Measurements from ENCODE around the gene PELI2.

Gene PELI2

DNA sequence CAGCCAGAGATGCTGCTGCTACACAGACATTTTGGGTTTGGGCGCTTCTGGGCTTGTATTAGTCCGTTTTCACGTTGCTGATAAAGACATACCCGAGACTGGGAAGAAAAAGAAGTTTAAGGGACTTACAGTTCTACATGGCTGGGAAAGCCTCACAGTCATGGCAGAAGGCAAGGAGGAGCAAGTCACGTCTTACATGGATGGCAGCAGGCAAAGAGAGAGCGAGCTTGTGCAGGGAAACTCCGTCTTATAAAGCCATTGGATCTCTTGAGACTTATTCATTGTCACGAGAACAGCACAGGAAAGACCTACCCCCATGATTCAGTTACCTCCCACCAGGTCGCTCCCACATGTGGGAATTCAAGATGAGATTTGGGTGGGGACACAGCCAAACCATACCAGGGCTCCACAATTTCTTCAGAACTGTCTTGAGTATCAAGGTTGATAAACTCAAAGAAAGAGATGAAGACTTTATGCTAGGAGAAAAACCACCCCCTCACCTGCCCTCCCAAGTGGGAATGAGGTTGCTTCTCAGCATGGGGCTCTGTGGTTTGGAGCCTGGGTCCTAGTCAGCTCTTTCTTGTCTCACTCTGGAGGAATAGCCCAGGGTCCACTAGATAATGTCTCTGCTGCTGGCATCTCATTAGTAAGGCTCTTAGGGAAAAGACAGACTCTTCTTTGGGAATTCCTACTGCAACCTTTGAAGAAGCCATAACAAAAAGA lies 200.3 kb downstream of the PELI2 start:
- H3K27ac ChIP-seq (ENCODE audit: low read length): no peak overlapping the region
- TF ChIP-seq EZH2phosphoT487 (IDR thresholded peaks at IDR 0.05; ENCODE audit: low read length): no peak
- no peak for TF ChIP-seq EZH2 (optimal IDR thresholded peaks at IDR 0.05; ENCODE audit: low read depth, low read length)
- TF ChIP-seq CTCF (IDR thresholded peaks at IDR 0.05; ENCODE audit: low read length): no peak

GRCh38 chr14:56321861-56322260 lies 203.7 kb downstream of the PELI2 start:
- H3K9ac ChIP-seq (ENCODE audit: low read length): no peak overlapping the region
- H3K4me2 ChIP-seq (ENCODE audit: low read depth, low read length): no peak overlapping the region
- no peaks in the 10 kb centered on the region for H3K79me2 ChIP-seq (ENCODE audit: low read length)
- H3K36me3 ChIP-seq (replicated peaks; ENCODE audit: insufficient read depth, low read length): no peaks in the 10 kb centered on the region
- no peaks in the 10 kb centered on the region for H3K9me3 ChIP-seq (replicated peaks; ENCODE audit: insufficient read depth, low read length)
- H3K4me3 ChIP-seq (ENCODE audit: low read length): no peak overlapping the region
- H2AFZ ChIP-seq (ENCODE audit: low read length): no peak overlapping the region
- H3K27ac ChIP-seq (ENCODE audit: low read length): no peak overlapping the region
- H3K9me2 ChIP-seq (replicated peaks; ENCODE audit: insufficient read depth, low read length): no peaks in the 10 kb centered on the region
- no peaks in the 10 kb centered on the region for H3F3A ChIP-seq (ENCODE audit: insufficient read depth, low read length)
- H3K27me3 ChIP-seq (replicated peaks; ENCODE audit: insufficient read depth, low read length): no peaks in the 10 kb centered on the region
- no peaks in the 10 kb centered on the region for H3K4me1 ChIP-seq (ENCODE audit: low read length)
- DNase-seq: no peak
- no peaks in the 10 kb centered on the region for H4K20me1 ChIP-seq (ENCODE audit: insufficient read depth, low read length)
- no peak for TF ChIP-seq CTCF (IDR thresholded peaks at IDR 0.05; ENCODE audit: low read length)
- no peak for TF ChIP-seq EZH2 (optimal IDR thresholded peaks at IDR 0.05; ENCODE audit: low read depth, low read length)
- TF ChIP-seq EZH2phosphoT487 (IDR thresholded peaks at IDR 0.05; ENCODE audit: low read length): no peak

More for the DNA sequence above, 200.3 kb downstream of the PELI2 start:
- no peaks in the 10 kb centered on the region for H3K36me3 ChIP-seq (replicated peaks; ENCODE audit: insufficient read depth, low read length)
- H3K4me1 ChIP-seq (ENCODE audit: low read length): no peaks in the 10 kb centered on the region
- H3K79me2 ChIP-seq (ENCODE audit: low read length): no peaks in the 10 kb centered on the region
- H2AFZ ChIP-seq (ENCODE audit: low read length): no peak overlapping the region
- H3F3A ChIP-seq (ENCODE audit: insufficient read depth, low read length): no peaks in the 10 kb centered on the region
- no peak overlapping the region for H3K9ac ChIP-seq (ENCODE audit: low read length)
- H4K20me1 ChIP-seq (ENCODE audit: insufficient read depth, low read length): no peaks in the 10 kb centered on the region
- H3K9me2 ChIP-seq (replicated peaks; ENCODE audit: insufficient read depth, low read length): no peaks in the 10 kb centered on the region
- H3K27me3 ChIP-seq (replicated peaks; ENCODE audit: insufficient read depth, low read length): no peaks in the 10 kb centered on the region
- DNase-seq: no peak
- no peak overlapping the region for H3K4me2 ChIP-seq (ENCODE audit: low read depth, low read length)
- H3K4me3 ChIP-seq (ENCODE audit: low read length): no peak overlapping the region
- H3K9me3 ChIP-seq (replicated peaks; ENCODE audit: insufficient read depth, low read length): no peaks in the 10 kb centered on the region

DNA sequence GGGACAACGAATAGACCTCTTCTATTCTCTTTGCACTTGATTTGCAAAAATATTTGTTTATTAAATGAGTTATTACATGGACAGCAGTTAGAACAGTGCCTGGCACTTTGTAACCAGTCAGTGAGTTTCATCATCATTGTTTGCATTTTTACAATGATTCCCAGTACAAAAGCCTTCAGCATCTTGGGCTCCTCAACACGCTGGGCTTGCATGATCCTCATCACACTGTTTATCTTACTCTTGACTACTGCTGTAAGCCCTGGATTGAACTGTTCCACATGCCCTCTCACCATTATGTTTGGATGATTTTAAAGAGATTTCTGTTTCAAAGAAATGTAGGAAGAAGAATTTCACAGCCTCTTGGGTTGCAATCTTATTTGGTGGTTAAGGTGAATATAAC lies 204.3 kb downstream of the PELI2 start:
- H3K9me3 ChIP-seq (replicated peaks; ENCODE audit: insufficient read depth, low read length): no peaks in the 10 kb centered on the region
- no peak for DNase-seq
- H4K20me1 ChIP-seq (ENCODE audit: insufficient read depth, low read length): no peaks in the 10 kb centered on the region
- H3K79me2 ChIP-seq (ENCODE audit: low read length): no peaks in the 10 kb centered on the region
- H3K27ac ChIP-seq (ENCODE audit: low read length): no peak overlapping the region
- no peak overlapping the region for H3K9ac ChIP-seq (ENCODE audit: low read length)
- no peaks in the 10 kb centered on the region for H3F3A ChIP-seq (ENCODE audit: insufficient read depth, low read length)
- no peak overlapping the region for H3K4me3 ChIP-seq (ENCODE audit: low read length)
- no peaks in the 10 kb centered on the region for H3K27me3 ChIP-seq (replicated peaks; ENCODE audit: insufficient read depth, low read length)
- no peaks in the 10 kb centered on the region for H3K9me2 ChIP-seq (replicated peaks; ENCODE audit: insufficient read depth, low read length)
- no peak overlapping the region for H3K4me2 ChIP-seq (ENCODE audit: low read depth, low read length)
- TF ChIP-seq CTCF (IDR thresholded peaks at IDR 0.05; ENCODE audit: low read length) (no peak), EZH2 (optimal IDR thresholded peaks at IDR 0.05; ENCODE audit: low read depth, low read length) (no peak), EZH2phosphoT487 (IDR thresholded peaks at IDR 0.05; ENCODE audit: low read length) (no peak)
- no peaks in the 10 kb centered on the region for H3K4me1 ChIP-seq (ENCODE audit: low read length)
- H3K36me3 ChIP-seq (replicated peaks; ENCODE audit: insufficient read depth, low read length): no peaks in the 10 kb centered on the region
- no peak overlapping the region for H2AFZ ChIP-seq (ENCODE audit: low read length)
